Measurements from ENCODE around the gene SLC35A4.

The SLC35A4 gene

GRCh38 chr5:140561753-140562523 is 2.7 kb upstream of the SLC35A4 start:
- H4K20me1 ChIP-seq (ENCODE audit: insufficient read depth, low read length) = no peaks in the 10 kb centered on the region
- H2AFZ ChIP-seq (ENCODE audit: low read length) = no peak overlapping the region
- H3K27me3 ChIP-seq (ENCODE audit: insufficient read depth, low read length) = no peaks in the 10 kb centered on the region
- TF ChIP-seq EZH2 (IDR thresholded peaks at IDR 0.05; ENCODE audit: borderline replicate concordance, low read length) (no peak), CTCF (IDR thresholded peaks at IDR 0.05; ENCODE audit: low read length) (no peak)
- no peak overlapping the region for H3K9ac ChIP-seq (ENCODE audit: low read length)
- no peaks in the 10 kb centered on the region for H3K79me2 ChIP-seq (ENCODE audit: insufficient read depth, low read length)
- H3K9me2 ChIP-seq (ENCODE audit: low read depth, low read length) = no peaks in the 10 kb centered on the region
- peaks cover 7% of the 10 kb centered on the region for H3K36me3 ChIP-seq (ENCODE audit: insufficient read depth, low read length)
- peaks cover 32% of the 10 kb centered on the region for H3K4me1 ChIP-seq (ENCODE audit: insufficient read depth, low read length, severe bottlenecking)
- no peak overlapping the region for H3K4me2 ChIP-seq (ENCODE audit: low read length)
- no peak overlapping the region for H3K4me3 ChIP-seq (ENCODE audit: low read depth, low read length, poor library complexity, severe bottlenecking)
- no peaks in the 10 kb centered on the region for H3K9me3 ChIP-seq (ENCODE audit: low read length)
- H3K27ac ChIP-seq (ENCODE audit: low read depth, low read length, poor library complexity, severe bottlenecking) = no peak overlapping the region
- H3F3A ChIP-seq (ENCODE audit: insufficient read depth, low read length) = no peaks in the 10 kb centered on the region

GRCh38 chr5:140563596-140563995 is 1.0 kb upstream of the SLC35A4 start:
- Histone ChIP-seq H3K4me3 (ENCODE audit: low read depth, low read length, poor library complexity, severe bottlenecking) (peak overlapping the region; percentile 79), H3K4me1 (ENCODE audit: insufficient read depth, low read length, severe bottlenecking) (peaks cover 27% of the 10 kb centered on the region), H3K27me3 (ENCODE audit: insufficient read depth, low read length) (no peaks in the 10 kb centered on the region), H3K9me2 (ENCODE audit: low read depth, low read length) (no peaks in the 10 kb centered on the region), H3K27ac (ENCODE audit: low read depth, low read length, poor library complexity, severe bottlenecking) (no peak overlapping the region), H3K9ac (ENCODE audit: low read length) (peak overlapping the region; percentile 92), H4K20me1 (ENCODE audit: insufficient read depth, low read length) (no peaks in the 10 kb centered on the region), H2AFZ (ENCODE audit: low read length) (no peak overlapping the region), H3K9me3 (ENCODE audit: low read length) (no peaks in the 10 kb centered on the region), H3F3A (ENCODE audit: insufficient read depth, low read length) (no peaks in the 10 kb centered on the region), H3K4me2 (ENCODE audit: low read length) (peak overlapping the region; percentile 94), H3K79me2 (ENCODE audit: insufficient read depth, low read length) (no peaks in the 10 kb centered on the region), H3K36me3 (ENCODE audit: insufficient read depth, low read length) (peaks cover 24% of the 10 kb centered on the region)
- no peak for TF ChIP-seq CTCF (IDR thresholded peaks at IDR 0.05; ENCODE audit: low read length)
- TF ChIP-seq EZH2 (IDR thresholded peaks at IDR 0.05; ENCODE audit: borderline replicate concordance, low read length) = no peak

GRCh38 chr5:140565024-140565779 is 574 bp downstream of the SLC35A4 start:
- H3K4me2 ChIP-seq (ENCODE audit: low read length) = peak overlapping the region; percentile 94
- no peaks in the 10 kb centered on the region for H3K79me2 ChIP-seq (ENCODE audit: insufficient read depth, low read length)
- H3K4me1 ChIP-seq (ENCODE audit: insufficient read depth, low read length, severe bottlenecking) = peaks cover 33% of the 10 kb centered on the region
- no peaks in the 10 kb centered on the region for H3K27me3 ChIP-seq (ENCODE audit: insufficient read depth, low read length)
- no peak overlapping the region; the same call in 1 of the 2 replicates for H2AFZ ChIP-seq (ENCODE audit: low read length)
- H3K4me3 ChIP-seq (ENCODE audit: low read depth, low read length, poor library complexity, severe bottlenecking) = peak overlapping the region; percentile 79
- H3K9me3 ChIP-seq (ENCODE audit: low read length) = no peaks in the 10 kb centered on the region
- no peaks in the 10 kb centered on the region for H3K9me2 ChIP-seq (ENCODE audit: low read depth, low read length)
- H3F3A ChIP-seq (ENCODE audit: insufficient read depth, low read length) = no peaks in the 10 kb centered on the region
- H4K20me1 ChIP-seq (ENCODE audit: insufficient read depth, low read length) = no peaks in the 10 kb centered on the region
- H3K27ac ChIP-seq (ENCODE audit: low read depth, low read length, poor library complexity, severe bottlenecking) = peak overlapping the region; percentile 57
- peak overlapping the region; percentile 92 for H3K9ac ChIP-seq (ENCODE audit: low read length)
- TF ChIP-seq EZH2 (IDR thresholded peaks at IDR 0.05; ENCODE audit: borderline replicate concordance, low read length) (no peak), CTCF (IDR thresholded peaks at IDR 0.05; ENCODE audit: low read length) (no peak)
- peaks cover 33% of the 10 kb centered on the region for H3K36me3 ChIP-seq (ENCODE audit: insufficient read depth, low read length)
